GM21619 (cell line): Measurements from ENCODE around the gene APOA1.

Source experiments
- ATAC-seq: cut with Tn5 transposase; IDR thresholded peaks from one replicate; pipeline ENCODE4 v1.9.1; 2021; ENCODE audit not compliant: unreplicated experiment

The APOA1 gene

DNA sequence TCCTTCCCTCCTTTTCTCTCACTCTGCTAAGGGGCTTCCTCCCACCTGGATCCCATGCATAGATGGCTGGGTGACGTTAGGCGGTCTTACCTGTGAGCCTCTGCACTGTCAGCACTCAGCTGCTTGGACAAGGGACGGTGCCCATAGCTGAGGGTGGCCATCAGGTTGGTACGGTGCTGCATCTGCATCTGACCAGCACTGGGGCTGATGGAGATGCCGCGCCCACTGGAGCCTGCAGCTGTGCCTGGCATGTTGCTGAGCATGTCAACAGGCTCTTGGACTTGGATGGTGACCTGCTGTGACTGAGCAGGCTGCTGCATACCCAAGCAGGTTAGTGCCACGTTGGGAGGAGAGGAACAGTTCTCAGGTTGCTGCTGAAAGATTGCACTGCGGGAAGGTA, 21.8 kb upstream of the APOA1 start:
- no peak for ATAC-seq

DNA sequence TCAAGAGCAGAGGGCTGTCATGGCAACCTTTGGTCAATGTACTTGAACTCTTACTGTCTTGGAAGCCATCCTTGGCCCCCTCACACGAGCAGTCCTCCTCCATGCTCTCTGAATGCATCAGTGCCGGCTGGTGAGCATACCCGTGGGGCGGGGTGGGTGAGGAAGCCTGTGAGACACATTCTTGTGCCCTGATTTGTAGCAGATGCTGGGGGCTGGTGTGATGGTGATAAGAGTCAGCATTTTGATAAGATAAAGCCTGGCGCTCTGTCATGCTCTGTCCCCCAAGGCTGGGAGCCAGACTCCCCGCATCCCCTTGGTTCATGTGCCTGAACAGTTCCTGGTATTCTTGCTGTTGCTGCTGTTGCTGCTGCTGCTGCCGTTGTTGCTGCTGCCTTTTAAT, 20.5 kb upstream of the APOA1 start:
- no peak for ATAC-seq

DNA sequence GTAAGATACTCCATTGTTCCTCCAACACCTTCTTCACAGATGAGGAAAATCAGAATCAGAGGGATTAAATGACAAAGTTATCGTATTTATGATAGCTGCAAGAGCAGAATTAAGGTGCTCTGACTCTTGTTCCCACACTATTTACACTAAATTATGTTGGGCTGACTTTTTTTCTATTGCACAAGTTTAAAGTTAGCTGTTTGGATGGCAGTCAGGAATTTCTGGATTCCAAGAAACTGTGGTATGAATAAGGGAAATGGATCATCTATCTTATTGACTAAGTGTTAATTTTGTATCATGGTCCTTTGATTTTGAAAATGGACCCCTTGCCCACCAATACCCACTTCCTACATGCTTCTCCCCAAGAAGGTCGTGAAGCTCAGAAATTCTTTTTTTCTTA, 19.9 kb upstream of the APOA1 start:
- no peak for ATAC-seq

DNA sequence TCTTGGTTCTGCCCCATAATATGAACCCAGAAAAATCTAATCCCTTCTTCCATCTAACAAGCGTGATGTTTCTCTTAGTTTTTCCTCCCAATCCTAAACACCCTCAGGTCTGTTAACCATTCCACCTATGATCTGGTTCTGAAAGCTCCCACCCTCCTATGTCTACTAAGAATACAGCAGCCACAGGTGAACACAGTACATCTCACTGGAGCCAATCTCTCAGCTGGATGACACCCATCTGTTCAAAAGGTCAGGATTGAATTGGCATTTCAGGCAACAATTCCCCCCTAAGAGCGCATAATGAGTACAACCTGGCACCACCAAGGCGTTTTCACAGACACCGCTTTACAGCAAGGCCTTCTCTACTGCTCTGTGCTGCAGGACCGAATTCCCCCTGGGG, 19.0 kb upstream of the APOA1 start:
- ATAC-seq = no peak

DNA sequence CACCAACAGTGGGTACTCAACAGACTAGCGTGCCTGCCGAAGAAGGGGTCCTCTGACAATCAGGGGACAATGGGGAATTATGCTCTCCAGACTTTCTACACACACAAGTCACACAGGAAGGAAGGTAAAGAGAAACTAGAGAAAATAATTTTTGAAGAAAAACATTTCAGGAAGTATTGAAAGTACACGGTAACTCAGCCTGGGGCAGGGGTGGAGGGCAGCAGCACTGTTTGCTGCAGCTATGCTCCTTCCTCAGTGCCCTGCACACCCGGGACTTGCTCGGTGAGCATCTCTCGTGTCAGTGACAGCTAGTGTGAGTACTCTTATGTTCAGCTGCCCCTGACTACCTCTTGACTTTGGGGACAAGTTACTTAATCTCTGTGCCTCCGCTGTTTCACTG, 18.0 kb upstream of the APOA1 start:
- no peak for ATAC-seq

- ATAC-seq = peak; percentile 98
Observed at GRCh38 chr11:116853461-116854073, 16.1 kb upstream of the APOA1 start.

- ATAC-seq = no peak
Observed at GRCh38 chr11:116852261-116853031, 15.0 kb upstream of the APOA1 start.

GRCh38 chr11:116851626-116852025, 14.2 kb upstream of the APOA1 start:
- ATAC-seq = no peak

DNA sequence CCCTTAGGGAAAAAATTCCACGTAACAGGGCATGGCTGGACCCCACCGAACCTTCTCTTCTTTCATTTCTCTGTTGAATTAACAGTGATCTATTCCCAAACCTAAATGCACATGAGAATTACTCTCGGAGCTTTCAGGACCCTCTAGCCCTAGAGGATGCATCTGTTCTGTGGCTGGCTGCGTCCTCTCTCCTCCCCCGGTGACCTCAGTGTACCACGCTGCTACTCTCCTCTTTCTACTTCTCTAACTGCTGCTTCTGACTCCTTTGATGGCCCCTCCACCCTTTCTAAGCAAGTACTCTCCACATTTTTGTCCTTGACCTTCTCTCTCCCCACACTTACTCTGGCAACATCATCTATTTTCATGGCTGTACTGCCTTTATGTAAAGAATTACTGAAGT, 12.1 kb upstream of the APOA1 start:
- ATAC-seq = no peak

GRCh38 chr11:116849060-116849459, 11.6 kb upstream of the APOA1 start:
- no peak for ATAC-seq

GRCh38 chr11:116847612-116848011, 10.2 kb upstream of the APOA1 start:
- no peak for ATAC-seq

DNA sequence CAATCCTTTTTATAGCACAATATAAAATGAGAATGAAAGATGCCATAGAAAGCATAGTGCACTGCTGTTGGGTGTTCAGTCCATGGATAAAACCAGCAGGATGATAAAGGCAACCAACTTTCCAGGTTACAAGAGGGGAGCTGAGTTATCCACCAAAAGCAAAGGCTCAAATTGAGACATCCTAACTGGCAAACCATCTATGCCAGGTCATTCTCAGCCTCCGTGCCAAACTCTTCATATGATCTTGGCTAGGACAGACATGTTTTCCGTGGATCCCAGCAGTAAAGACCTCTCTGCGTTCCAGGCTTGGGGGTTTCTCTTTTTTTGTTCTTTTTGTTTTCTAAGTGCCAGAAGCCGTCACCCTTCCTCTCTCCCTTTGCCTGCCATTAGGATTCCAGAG, 7.3 kb upstream of the APOA1 start:
- no peak for ATAC-seq

GRCh38 chr11:116843661-116844060, 6.2 kb upstream of the APOA1 start:
- ATAC-seq = no peak

DNA sequence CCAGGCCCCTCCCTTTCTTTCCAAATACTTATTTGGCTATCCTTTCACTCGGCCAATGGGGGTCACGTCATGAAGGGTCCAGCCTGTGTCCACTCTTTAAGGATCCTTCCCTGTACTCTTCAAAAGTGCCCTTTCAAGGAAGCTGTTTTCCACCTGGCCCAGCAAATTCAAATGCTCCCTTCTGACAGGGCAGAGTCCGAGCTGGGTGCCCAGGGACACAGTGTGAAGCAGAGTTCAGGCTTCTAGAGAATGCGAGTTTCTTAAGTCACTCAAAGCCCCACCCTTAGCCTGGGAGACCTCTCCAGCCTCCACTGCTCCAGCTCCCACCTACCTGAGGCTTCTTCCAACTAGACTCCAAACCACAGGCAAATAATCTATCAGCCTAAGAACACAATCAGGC, 5.5 kb upstream of the APOA1 start:
- ATAC-seq = no peak

DNA sequence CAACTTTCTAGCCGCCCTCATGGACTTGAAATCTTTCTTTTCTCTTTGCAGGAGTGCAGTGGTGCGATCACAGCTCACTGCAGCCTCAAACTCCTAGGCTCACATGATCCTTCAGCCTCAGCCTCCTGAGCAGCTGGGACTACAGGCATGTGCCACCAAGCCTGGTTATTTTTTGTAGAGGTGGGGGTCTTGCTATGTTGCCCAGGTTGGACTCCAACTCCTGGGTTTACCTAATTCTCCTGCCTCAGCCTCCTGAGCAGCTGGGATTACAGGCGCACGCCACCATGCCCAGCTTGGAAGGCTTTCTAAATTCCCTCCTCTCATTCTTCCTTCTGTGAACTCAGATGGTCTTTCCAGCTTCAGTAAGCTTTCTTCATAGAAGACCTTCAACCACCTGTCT, 4.7 kb upstream of the APOA1 start:
- ATAC-seq = no peak

DNA sequence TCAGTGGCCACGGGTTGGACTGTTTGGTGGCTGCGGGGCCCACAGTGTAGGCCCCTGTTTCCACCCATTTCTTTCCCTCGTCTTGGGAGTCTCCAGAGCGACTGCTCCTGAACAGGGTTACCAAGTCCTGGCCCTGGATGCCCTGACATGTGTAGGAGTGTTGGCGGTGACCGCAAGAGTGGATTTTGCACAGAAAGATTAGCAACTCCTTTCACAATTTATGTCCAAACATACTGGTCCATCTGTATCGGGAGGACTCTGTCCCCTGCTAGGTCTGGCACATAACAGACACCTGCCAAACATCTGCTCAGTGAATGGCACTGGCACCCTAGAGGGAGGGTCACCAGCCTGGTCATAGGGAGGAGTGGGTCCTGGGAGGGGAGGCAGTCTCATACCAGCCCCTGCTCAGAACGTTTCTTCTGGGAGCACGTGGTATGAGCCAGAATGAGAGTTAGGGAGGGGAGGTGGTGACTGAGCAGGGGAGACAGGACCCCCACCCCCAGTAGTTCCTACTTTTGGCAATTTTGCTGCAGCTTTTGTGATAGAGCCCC, 3.4 kb upstream of the APOA1 start:
- no peak for ATAC-seq

DNA sequence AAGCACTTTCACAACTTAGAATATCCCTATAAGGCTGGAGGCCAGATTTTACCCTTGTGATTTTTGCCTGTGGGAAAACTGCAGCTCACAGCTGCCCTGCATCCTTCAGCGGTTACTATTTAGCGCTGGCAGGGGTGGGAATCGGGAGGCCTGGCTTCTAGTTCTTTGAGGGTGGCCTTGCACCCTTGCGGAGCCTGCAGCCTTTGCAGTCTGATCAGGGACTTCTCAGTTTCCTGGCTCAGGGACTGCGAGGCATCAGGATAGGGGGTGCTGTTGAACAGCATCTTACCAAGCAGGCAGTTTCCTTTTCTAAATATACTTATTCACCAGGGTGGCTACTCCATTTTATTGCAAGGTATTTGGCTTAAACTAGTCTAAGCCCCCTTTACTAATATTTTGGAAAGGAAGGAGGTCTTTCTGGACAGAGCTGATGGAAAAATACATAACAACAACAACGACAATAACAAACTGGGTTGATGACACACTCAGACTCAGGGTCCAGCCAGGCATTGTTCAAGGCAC, 2.9 kb upstream of the APOA1 start:
- ATAC-seq = no peak

GRCh38 chr11:116838321-116839084, 1.1 kb upstream of the APOA1 start:
- ATAC-seq = no peak

GRCh38 chr11:116836632-116836991, 810 bp downstream of the APOA1 start:
- ATAC-seq = no peak

- ATAC-seq = peak; percentile 82
Observed at GRCh38 chr11:116835791-116836631, 1.4 kb downstream of the APOA1 start.
